HEK293 (cell line): Measurements from ENCODE around the gene GET3.
A peak's percentile ranks its signal among the peaks of the same experiment; 100 is the strongest.

Source experiments
- CTCF ChIA-PET: fragments of 350-600 bp; formaldehyde crosslinking; extraction: SDS; loops from one replicate; lab custom pipeline; 2021; ENCODE audit warnings: antibody characterized with exemption; lab: Yijun Ruan, JAX
- POLR2A ChIA-PET: fragments of 300-600 bp; formaldehyde crosslinking; extraction: SDS; loops from one replicate; lab custom pipeline; 2020; ENCODE audit warnings: antibody characterized with exemption, inconsistent platforms; lab: Yijun Ruan, JAX
- H3K27ac ChIP-seq: fragments of 200-500 bp; sonication (Bioruptor generic); 2 replicates; pipeline ENCODE4 v1.5.1; 2014; ENCODE audit warnings: low read depth, low read length, control low read depth, inconsistent platforms; ENCODE audit errors: extremely low read depth
- H3K36me3 ChIP-seq, 2 experiments: fragments of 200-500 bp in 1 of 2; sonication (Bioruptor generic) in 1 of 2; 1 replicate in 1 of 2; 2 replicates in 1 of 2; pipeline ENCODE4 v1.5.1; 2014 to 2017; ENCODE audit warnings: inconsistent platforms in 2 of 2, low read length in 2 of 2; ENCODE audit not compliant: control insufficient read depth in 2 of 2, insufficient read depth in 1 of 2
- H3K4me1 ChIP-seq: fragments of 200-500 bp; sonication (Bioruptor generic); 2 replicates; pipeline ENCODE4 v1.5.1; 2014; ENCODE audit warnings: mild to moderate bottlenecking, low read length, inconsistent platforms; ENCODE audit not compliant: control insufficient read depth, insufficient read depth
- H3K4me3 ChIP-seq: 2 replicates; pipeline ENCODE4 v1.5.1; 2011; ENCODE audit warnings: low read depth, mild to moderate bottlenecking, control low read depth, low read length, moderate library complexity
- H3K9me3 ChIP-seq: fragments of 200-500 bp; sonication (Bioruptor generic); 2 replicates; pipeline ENCODE4 v1.5.1; 2014; ENCODE audit warnings: low read depth, low read length, inconsistent platforms; ENCODE audit not compliant: control insufficient read depth, insufficient read depth
- GLIS1 ChIP-seq: fragments of 450-650 bp; formaldehyde crosslinking; IDR thresholded peaks from 2 replicates; pipeline ENCODE4 v1.5.1; 2016; ENCODE audit warnings: missing biosample characterization, missing genetic modification characterization
- GLIS2 ChIP-seq: fragments of 450-650 bp; formaldehyde crosslinking; IDR thresholded peaks from 2 replicates; pipeline ENCODE4 v1.5.1; 2016; ENCODE audit warnings: missing biosample characterization, missing genetic modification characterization
- KLF1 ChIP-seq: fragments of 450-650 bp; formaldehyde crosslinking; IDR thresholded peaks from 2 replicates; pipeline ENCODE4 v1.5.1; 2016; ENCODE audit warnings: missing biosample characterization, missing genetic modification characterization
- KLF17 ChIP-seq: fragments of 450-650 bp; formaldehyde crosslinking; IDR thresholded peaks from 2 replicates; pipeline ENCODE4 v1.5.1; 2016; ENCODE audit warnings: missing biosample characterization, missing genetic modification characterization
- MZF1 ChIP-seq: fragments of 450-650 bp; formaldehyde crosslinking; IDR thresholded peaks from 2 replicates; pipeline ENCODE4 v1.5.1; 2017; ENCODE audit warnings: missing biosample characterization, missing genetic modification characterization, borderline replicate concordance
- SP3 ChIP-seq: fragments of 450-650 bp; formaldehyde crosslinking; IDR thresholded peaks from 2 replicates; pipeline ENCODE4 v1.5.1; 2016; ENCODE audit warnings: missing biosample characterization, missing genetic modification characterization
- TCF7L2 ChIP-seq: IDR thresholded peaks from 2 replicates; pipeline ENCODE4 v1.6.1; 2011; ENCODE audit warnings: low read depth, mild to moderate bottlenecking, inconsistent platforms, low read length, moderate library complexity, borderline replicate concordance
- ZBTB20 ChIP-seq: fragments of 450-650 bp; formaldehyde crosslinking; IDR thresholded peaks from 2 replicates; pipeline ENCODE4 v1.5.1; 2016; ENCODE audit warnings: missing biosample characterization, missing genetic modification characterization
- ZBTB6 ChIP-seq: fragments of 450-650 bp; formaldehyde crosslinking; IDR thresholded peaks from 2 replicates; pipeline ENCODE4 v1.5.1; 2017; ENCODE audit warnings: missing biosample characterization, missing genetic modification characterization
- ZBTB8A ChIP-seq: fragments of 450-650 bp; formaldehyde crosslinking; IDR thresholded peaks from 2 replicates; pipeline ENCODE4 v1.5.1; 2016; ENCODE audit warnings: missing biosample characterization, missing genetic modification characterization
- ZFHX2 ChIP-seq: fragments of 450-650 bp; formaldehyde crosslinking; conservative IDR thresholded peaks from 2 replicates; pipeline ENCODE4 v1.5.1; 2016; ENCODE audit warnings: missing biosample characterization, missing genetic modification characterization
- ZIC2 ChIP-seq: fragments of 450-650 bp; formaldehyde crosslinking; IDR thresholded peaks from 2 replicates; pipeline ENCODE4 v1.5.1; 2016; ENCODE audit warnings: missing biosample characterization, missing genetic modification characterization
- ZNF366 ChIP-seq: fragments of 450-650 bp; formaldehyde crosslinking; conservative IDR thresholded peaks from 2 replicates; pipeline ENCODE4 v1.5.1; 2016; ENCODE audit warnings: missing biosample characterization, missing genetic modification characterization
- ZNF426 ChIP-seq: fragments of 450-650 bp; formaldehyde crosslinking; IDR thresholded peaks from 2 replicates; pipeline ENCODE4 v1.5.1; 2017; ENCODE audit warnings: missing biosample characterization, missing genetic modification characterization, mild to moderate bottlenecking, inconsistent platforms, moderate library complexity
- ZNF776 ChIP-seq: fragments of 450-650 bp; formaldehyde crosslinking; IDR thresholded peaks from 2 replicates; pipeline ENCODE4 v1.5.0; 2017; ENCODE audit warnings: missing biosample characterization, missing genetic modification characterization, borderline replicate concordance
- TF ChIP-seq, protein P1 (sequence below): fragments of 450-650 bp; formaldehyde crosslinking; IDR thresholded peaks from 2 replicates; pipeline ENCODE4 v1.5.0; 2017; ENCODE audit warnings: missing biosample characterization, missing genetic modification characterization, borderline replicate concordance
- TF ChIP-seq, protein P2 (sequence below): fragments of 450-650 bp; formaldehyde crosslinking; IDR thresholded peaks from 2 replicates; pipeline ENCODE4 v1.5.1; 2016; ENCODE audit warnings: missing biosample characterization, missing genetic modification characterization

Gene GET3

DNA sequence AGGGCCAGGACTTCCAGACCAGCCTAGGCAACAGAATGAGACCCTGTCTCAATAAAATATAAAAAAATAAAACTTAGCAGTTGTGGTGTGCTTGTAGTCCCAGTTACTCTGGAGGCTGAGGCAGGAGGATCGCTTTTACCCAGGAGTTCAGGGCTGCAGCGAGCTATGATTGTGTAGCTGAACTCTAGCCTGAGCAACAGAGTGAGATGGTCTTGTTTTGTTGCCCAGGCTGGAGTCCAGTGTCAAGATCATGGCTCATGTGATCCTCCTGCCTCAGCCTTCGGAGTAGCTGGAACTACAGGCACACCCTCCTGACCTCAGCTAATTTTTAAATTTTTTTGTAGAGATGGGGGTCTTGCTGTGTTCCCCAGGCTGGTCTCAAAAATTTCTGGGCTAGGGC lies 49.7 kb downstream of the GET3 start (continued):
- TF ChIP-seq ZBTB6 (tag by site-specific recombination) (no peak), ZFHX2 (no peak)
- TF ChIP-seq, all 188 proteins: peak for 0

GRCh38 chr19:12787458-12787857 lies 50.2 kb downstream of the GET3 start:
- ChIA-PET CTCF (interaction anchor here (0.6 to 3.4 kb wide), 5 partner anchors 9 to 190 kb away, joined by 3 to 20 read pairs (median 4); no protein-coding TSS in a partner anchor), POLR2A (interaction anchor here (1.0 to 1.7 kb wide), 2 partner anchors 10 to 53 kb away, joined by 4 to 7 read pairs; partner anchors contain the start of gene TRIR)
- TF ChIP-seq ZNF426 (tag by site-specific recombination) (no peak), GLIS1 (tag by site-specific recombination) (peak; percentile 76), KLF1 (tag by site-specific recombination) (peak; percentile 26; the same call in 1 of the 2 replicates)
- TF ChIP-seq, protein P1, sequence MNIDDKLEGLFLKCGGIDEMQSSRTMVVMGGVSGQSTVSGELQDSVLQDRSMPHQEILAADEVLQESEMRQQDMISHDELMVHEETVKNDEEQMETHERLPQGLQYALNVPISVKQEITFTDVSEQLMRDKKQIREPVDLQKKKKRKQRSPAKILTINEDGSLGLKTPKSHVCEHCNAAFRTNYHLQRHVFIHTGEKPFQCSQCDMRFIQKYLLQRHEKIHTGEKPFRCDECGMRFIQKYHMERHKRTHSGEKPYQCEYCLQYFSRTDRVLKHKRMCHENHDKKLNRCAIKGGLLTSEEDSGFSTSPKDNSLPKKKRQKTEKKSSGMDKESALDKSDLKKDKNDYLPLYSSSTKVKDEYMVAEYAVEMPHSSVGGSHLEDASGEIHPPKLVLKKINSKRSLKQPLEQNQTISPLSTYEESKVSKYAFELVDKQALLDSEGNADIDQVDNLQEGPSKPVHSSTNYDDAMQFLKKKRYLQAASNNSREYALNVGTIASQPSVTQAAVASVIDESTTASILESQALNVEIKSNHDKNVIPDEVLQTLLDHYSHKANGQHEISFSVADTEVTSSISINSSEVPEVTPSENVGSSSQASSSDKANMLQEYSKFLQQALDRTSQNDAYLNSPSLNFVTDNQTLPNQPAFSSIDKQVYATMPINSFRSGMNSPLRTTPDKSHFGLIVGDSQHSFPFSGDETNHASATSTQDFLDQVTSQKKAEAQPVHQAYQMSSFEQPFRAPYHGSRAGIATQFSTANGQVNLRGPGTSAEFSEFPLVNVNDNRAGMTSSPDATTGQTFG (tag by site-specific recombination), result no peak
- Histone ChIP-seq H3K4me3 (no peak overlapping the region), H3K4me1 (peaks cover 19% of the 10 kb centered on the region), H3K36me3 (no peaks in the 10 kb centered on the region), H3K27ac (no peak overlapping the region), H3K9me3 (no peaks in the 10 kb centered on the region)

GRCh38 chr19:12788042-12788681 lies 50.9 kb downstream of the GET3 start:
- H3K27ac ChIP-seq, result peak overlapping the region; percentile 20; the same call in 1 of the 2 replicates
- POLR2A ChIA-PET, result interaction anchor here (0.6 to 1.7 kb wide), 6 partner anchors 9 to 1459 kb away, joined by 3 to 7 read pairs (median 4); partner anchors contain the start of genes PRDX2, THSD8 and TRIR
- CTCF ChIA-PET, result interaction anchor here (1.0 to 3.4 kb wide), 6 partner anchors 8 to 28 kb away, joined by 3 to 20 read pairs (median 8); no protein-coding TSS in a partner anchor
- no peaks in the 10 kb centered on the region for H3K36me3 ChIP-seq
- no peaks in the 10 kb centered on the region for H3K9me3 ChIP-seq
- H3K4me1 ChIP-seq, result peaks cover 21% of the 10 kb centered on the region
- TF ChIP-seq MZF1 (tag by site-specific recombination) (no peak), ZBTB20 (tag by site-specific recombination) (peak; percentile 44; the same call in 1 of the 2 replicates)
- no peak overlapping the region for H3K4me3 ChIP-seq

GRCh38 chr19:12788682-12789097 lies 51.4 kb downstream of the GET3 start:
- peak overlapping the region; percentile 20 for H3K27ac ChIP-seq
- ChIA-PET CTCF (interaction anchor here (0.7 to 3.4 kb wide), 5 partner anchors 11 to 37 kb away, joined by 4 to 20 read pairs (median 11); no protein-coding TSS in a partner anchor), POLR2A (interaction anchor here (0.6 to 1.2 kb wide), 5 partner anchors 8 to 1459 kb away, joined by 3 to 7 read pairs (median 4); partner anchors contain the start of genes PRDX2 and THSD8)
- H3K4me1 ChIP-seq, result peaks cover 21% of the 10 kb centered on the region
- no peaks in the 10 kb centered on the region for H3K36me3 ChIP-seq
- no peaks in the 10 kb centered on the region for H3K9me3 ChIP-seq
- H3K4me3 ChIP-seq, result no peak overlapping the region
- TF ChIP-seq ZBTB6 (tag by site-specific recombination) (peak; percentile 92), ZNF366 (tag by site-specific recombination) (peak; percentile 83), GLIS2 (tag by site-specific recombination) (peak; percentile 75), KLF1 (tag by site-specific recombination) (peak; percentile 67), ZBTB8A (tag by site-specific recombination) (peak; percentile 82), TCF7L2 (no peak), KLF17 (peak; percentile 80), ZIC2 (tag by site-specific recombination) (peak; percentile 93), ZNF776 (no peak), ZFHX2 (peak; percentile 88), SP3 (tag by site-specific recombination) (0 out of 2 replicates have a peak, but pooled peaks have one; percentile 9)
- TF ChIP-seq, protein P2, sequence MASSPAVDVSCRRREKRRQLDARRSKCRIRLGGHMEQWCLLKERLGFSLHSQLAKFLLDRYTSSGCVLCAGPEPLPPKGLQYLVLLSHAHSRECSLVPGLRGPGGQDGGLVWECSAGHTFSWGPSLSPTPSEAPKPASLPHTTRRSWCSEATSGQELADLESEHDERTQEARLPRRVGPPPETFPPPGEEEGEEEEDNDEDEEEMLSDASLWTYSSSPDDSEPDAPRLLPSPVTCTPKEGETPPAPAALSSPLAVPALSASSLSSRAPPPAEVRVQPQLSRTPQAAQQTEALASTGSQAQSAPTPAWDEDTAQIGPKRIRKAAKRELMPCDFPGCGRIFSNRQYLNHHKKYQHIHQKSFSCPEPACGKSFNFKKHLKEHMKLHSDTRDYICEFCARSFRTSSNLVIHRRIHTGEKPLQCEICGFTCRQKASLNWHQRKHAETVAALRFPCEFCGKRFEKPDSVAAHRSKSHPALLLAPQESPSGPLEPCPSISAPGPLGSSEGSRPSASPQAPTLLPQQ (tag by site-specific recombination), result peak; percentile 81
